ENCODE measurements around the gene LRTM1. TPM values are rescaled to one million over a fixed set of nuclear protein-coding genes. Genes with fewer than 3 reads are reported as not detected.

Gene LRTM1
- total RNA-seq (2012; rRNA removed): not detected in 2 replicates

- Histone ChIP-seq H3K4me2 (ENCODE audit: low read length) (no peak within 1 kb of the TSS), H3K4me1 (ENCODE audit: control insufficient read depth, insufficient read depth, low read length) (no peaks in the 10 kb centered on the region), H3K9ac (ENCODE audit: low read depth, low read length) (no peak within 1 kb of the TSS), H3K36me3 (ENCODE audit: insufficient read depth, low read length) (no peaks in the 10 kb centered on the region), H3K27me3 (ENCODE audit: control insufficient read depth, insufficient read depth, low read length) (no peaks in the 10 kb centered on the region), H3K9me3 (replicated peaks; ENCODE audit: low read length) (no peaks in the 10 kb centered on the region), H3K4me3 (ENCODE audit: low read length) (no peak within 1 kb of the TSS)
Observed at GRCh38 chr3:54928046-54928770, at the start of gene LRTM1. LRTM1 (minus strand) TSS chr3:54928059; CDS start chr3:54927911, 148 bp downstream.

- Histone ChIP-seq H3K4me2 (ENCODE audit: low read length) (no peak overlapping the region), H3K9me3 (replicated peaks; ENCODE audit: low read length) (no peaks in the 10 kb centered on the region), H3K4me3 (ENCODE audit: low read length) (no peak overlapping the region), H3K36me3 (ENCODE audit: insufficient read depth, low read length) (no peaks in the 10 kb centered on the region), H3K4me1 (ENCODE audit: control insufficient read depth, insufficient read depth, low read length) (no peaks in the 10 kb centered on the region), H3K9ac (ENCODE audit: low read depth, low read length) (no peak overlapping the region), H3K27me3 (ENCODE audit: control insufficient read depth, insufficient read depth, low read length) (no peaks in the 10 kb centered on the region)
Observed at GRCh38 chr3:54977439-54977838, 49.6 kb upstream of the LRTM1 start.

- Histone ChIP-seq H3K4me1 (ENCODE audit: control insufficient read depth, insufficient read depth, low read length) (peaks cover 29% of the 10 kb centered on the region), H3K27me3 (ENCODE audit: control insufficient read depth, insufficient read depth, low read length) (no peaks in the 10 kb centered on the region), H3K36me3 (ENCODE audit: insufficient read depth, low read length) (no peaks in the 10 kb centered on the region), H3K9me3 (replicated peaks; ENCODE audit: low read length) (no peaks in the 10 kb centered on the region), H3K4me2 (ENCODE audit: low read length) (peak overlapping the region; percentile 26), H3K9ac (ENCODE audit: low read depth, low read length) (no peak overlapping the region), H3K4me3 (ENCODE audit: low read length) (no peak overlapping the region)
Observed at GRCh38 chr3:54970895-54971294, 43.0 kb upstream of the LRTM1 start.

GRCh38 chr3:54969652-54970051 lies 41.8 kb upstream of the LRTM1 start:
- H3K9ac ChIP-seq (ENCODE audit: low read depth, low read length): no peak overlapping the region
- no peak overlapping the region for H3K4me2 ChIP-seq (ENCODE audit: low read length)
- no peak overlapping the region for H3K4me3 ChIP-seq (ENCODE audit: low read length)
- no peaks in the 10 kb centered on the region for H3K27me3 ChIP-seq (ENCODE audit: control insufficient read depth, insufficient read depth, low read length)
- no peaks in the 10 kb centered on the region for H3K9me3 ChIP-seq (replicated peaks; ENCODE audit: low read length)
- no peaks in the 10 kb centered on the region for H3K36me3 ChIP-seq (ENCODE audit: insufficient read depth, low read length)
- H3K4me1 ChIP-seq (ENCODE audit: control insufficient read depth, insufficient read depth, low read length): peaks cover 32% of the 10 kb centered on the region

GRCh38 chr3:54968546-54969172 lies 40.8 kb upstream of the LRTM1 start:
- Histone ChIP-seq H3K4me2 (ENCODE audit: low read length) (no peak overlapping the region), H3K4me3 (ENCODE audit: low read length) (no peak overlapping the region), H3K4me1 (ENCODE audit: control insufficient read depth, insufficient read depth, low read length) (peaks cover 32% of the 10 kb centered on the region), H3K9ac (ENCODE audit: low read depth, low read length) (no peak overlapping the region), H3K9me3 (replicated peaks; ENCODE audit: low read length) (no peaks in the 10 kb centered on the region), H3K27me3 (ENCODE audit: control insufficient read depth, insufficient read depth, low read length) (no peaks in the 10 kb centered on the region), H3K36me3 (ENCODE audit: insufficient read depth, low read length) (no peaks in the 10 kb centered on the region)

GRCh38 chr3:54967731-54968161 lies 39.9 kb upstream of the LRTM1 start:
- no peaks in the 10 kb centered on the region for H3K36me3 ChIP-seq (ENCODE audit: insufficient read depth, low read length)
- H3K4me3 ChIP-seq (ENCODE audit: low read length): no peak overlapping the region
- H3K4me1 ChIP-seq (ENCODE audit: control insufficient read depth, insufficient read depth, low read length): peaks cover 32% of the 10 kb centered on the region
- no peaks in the 10 kb centered on the region for H3K9me3 ChIP-seq (replicated peaks; ENCODE audit: low read length)
- no peak overlapping the region for H3K4me2 ChIP-seq (ENCODE audit: low read length)
- no peaks in the 10 kb centered on the region for H3K27me3 ChIP-seq (ENCODE audit: control insufficient read depth, insufficient read depth, low read length)
- H3K9ac ChIP-seq (ENCODE audit: low read depth, low read length): no peak overlapping the region

GRCh38 chr3:54966979-54967378 lies 39.1 kb upstream of the LRTM1 start:
- Histone ChIP-seq H3K9ac (ENCODE audit: low read depth, low read length) (no peak overlapping the region), H3K36me3 (ENCODE audit: insufficient read depth, low read length) (no peaks in the 10 kb centered on the region), H3K4me3 (ENCODE audit: low read length) (no peak overlapping the region), H3K4me1 (ENCODE audit: control insufficient read depth, insufficient read depth, low read length) (peaks cover 32% of the 10 kb centered on the region), H3K9me3 (replicated peaks; ENCODE audit: low read length) (no peaks in the 10 kb centered on the region), H3K4me2 (ENCODE audit: low read length) (no peak overlapping the region), H3K27me3 (ENCODE audit: control insufficient read depth, insufficient read depth, low read length) (no peaks in the 10 kb centered on the region)

GRCh38 chr3:54965746-54966145 lies 37.9 kb upstream of the LRTM1 start:
- Histone ChIP-seq H3K9ac (ENCODE audit: low read depth, low read length) (no peak overlapping the region), H3K4me2 (ENCODE audit: low read length) (no peak overlapping the region), H3K4me3 (ENCODE audit: low read length) (no peak overlapping the region), H3K9me3 (replicated peaks; ENCODE audit: low read length) (no peaks in the 10 kb centered on the region), H3K36me3 (ENCODE audit: insufficient read depth, low read length) (no peaks in the 10 kb centered on the region), H3K27me3 (ENCODE audit: control insufficient read depth, insufficient read depth, low read length) (no peaks in the 10 kb centered on the region), H3K4me1 (ENCODE audit: control insufficient read depth, insufficient read depth, low read length) (peaks cover 29% of the 10 kb centered on the region)

- H3K9me3 ChIP-seq (replicated peaks; ENCODE audit: low read length): no peaks in the 10 kb centered on the region
- no peak overlapping the region for H3K4me2 ChIP-seq (ENCODE audit: low read length)
- H3K9ac ChIP-seq (ENCODE audit: low read depth, low read length): no peak overlapping the region
- no peaks in the 10 kb centered on the region for H3K36me3 ChIP-seq (ENCODE audit: insufficient read depth, low read length)
- no peaks in the 10 kb centered on the region for H3K27me3 ChIP-seq (ENCODE audit: control insufficient read depth, insufficient read depth, low read length)
- H3K4me1 ChIP-seq (ENCODE audit: control insufficient read depth, insufficient read depth, low read length): peaks cover 22% of the 10 kb centered on the region
- no peak overlapping the region for H3K4me3 ChIP-seq (ENCODE audit: low read length)
Observed at GRCh38 chr3:54964081-54964480, 36.2 kb upstream of the LRTM1 start.

GRCh38 chr3:54963641-54964040 lies 35.8 kb upstream of the LRTM1 start:
- peaks cover 18% of the 10 kb centered on the region for H3K4me1 ChIP-seq (ENCODE audit: control insufficient read depth, insufficient read depth, low read length)
- H3K4me2 ChIP-seq (ENCODE audit: low read length): no peak overlapping the region
- no peak overlapping the region for H3K9ac ChIP-seq (ENCODE audit: low read depth, low read length)
- H3K9me3 ChIP-seq (replicated peaks; ENCODE audit: low read length): no peaks in the 10 kb centered on the region
- no peak overlapping the region for H3K4me3 ChIP-seq (ENCODE audit: low read length)
- no peaks in the 10 kb centered on the region for H3K36me3 ChIP-seq (ENCODE audit: insufficient read depth, low read length)
- H3K27me3 ChIP-seq (ENCODE audit: control insufficient read depth, insufficient read depth, low read length): no peaks in the 10 kb centered on the region

GRCh38 chr3:54962200-54962599 lies 34.3 kb upstream of the LRTM1 start:
- Histone ChIP-seq H3K4me2 (ENCODE audit: low read length) (no peak overlapping the region), H3K9me3 (replicated peaks; ENCODE audit: low read length) (no peaks in the 10 kb centered on the region), H3K36me3 (ENCODE audit: insufficient read depth, low read length) (no peaks in the 10 kb centered on the region), H3K4me1 (ENCODE audit: control insufficient read depth, insufficient read depth, low read length) (peaks cover 14% of the 10 kb centered on the region), H3K4me3 (ENCODE audit: low read length) (no peak overlapping the region), H3K27me3 (ENCODE audit: control insufficient read depth, insufficient read depth, low read length) (no peaks in the 10 kb centered on the region), H3K9ac (ENCODE audit: low read depth, low read length) (no peak overlapping the region)

- no peak overlapping the region for H3K4me2 ChIP-seq (ENCODE audit: low read length)
- no peaks in the 10 kb centered on the region for H3K36me3 ChIP-seq (ENCODE audit: insufficient read depth, low read length)
- no peak overlapping the region for H3K4me3 ChIP-seq (ENCODE audit: low read length)
- peaks cover 14% of the 10 kb centered on the region for H3K4me1 ChIP-seq (ENCODE audit: control insufficient read depth, insufficient read depth, low read length)
- no peak overlapping the region for H3K9ac ChIP-seq (ENCODE audit: low read depth, low read length)
- H3K9me3 ChIP-seq (replicated peaks; ENCODE audit: low read length): no peaks in the 10 kb centered on the region
- no peaks in the 10 kb centered on the region for H3K27me3 ChIP-seq (ENCODE audit: control insufficient read depth, insufficient read depth, low read length)
Observed at GRCh38 chr3:54960701-54961100, 32.8 kb upstream of the LRTM1 start.

All from skeletal muscle satellite cell (primary cell).